CD4-positive, alpha-beta T cell treated with Interleukin-6 for 4 hours (primary cell): ENCODE results near the gene PIBF1.
"Not testable (repeated sequence)": the region's sequence is repeated elsewhere in the genome, so short reads cannot be mapped to it uniquely, and the experiment has no call there.

ENCODE experiments used
- DNase-seq: peaks from one replicate; pipeline ENCODE4 v3.0.0-alpha.2; 2020; ENCODE audit warnings: mixed read lengths

PIBF1 gene

GRCh38 chr13:73025217-73026012, 243.5 kb downstream of the PIBF1 start:
- DNase-seq: no peak

DNA sequence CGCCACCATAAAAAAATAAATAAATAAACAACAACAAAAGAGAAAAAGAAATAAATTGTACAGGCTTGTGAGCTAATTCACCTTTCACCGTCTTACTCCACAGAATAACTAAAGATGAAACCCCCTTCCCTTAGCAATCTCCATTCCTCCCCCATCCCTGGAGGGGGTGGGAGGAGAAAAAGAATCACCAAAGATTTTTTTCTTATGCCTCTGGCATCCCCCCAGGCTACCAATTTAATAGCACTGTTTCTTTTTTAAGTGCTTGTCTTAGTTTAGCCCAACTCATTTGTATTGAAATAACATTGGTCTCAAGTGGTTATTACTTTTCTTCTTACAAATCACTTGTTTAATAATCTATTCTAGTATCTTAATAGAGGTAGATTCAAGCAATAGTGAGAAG, 253.0 kb downstream of the PIBF1 start:
- no peak for DNase-seq

DNA sequence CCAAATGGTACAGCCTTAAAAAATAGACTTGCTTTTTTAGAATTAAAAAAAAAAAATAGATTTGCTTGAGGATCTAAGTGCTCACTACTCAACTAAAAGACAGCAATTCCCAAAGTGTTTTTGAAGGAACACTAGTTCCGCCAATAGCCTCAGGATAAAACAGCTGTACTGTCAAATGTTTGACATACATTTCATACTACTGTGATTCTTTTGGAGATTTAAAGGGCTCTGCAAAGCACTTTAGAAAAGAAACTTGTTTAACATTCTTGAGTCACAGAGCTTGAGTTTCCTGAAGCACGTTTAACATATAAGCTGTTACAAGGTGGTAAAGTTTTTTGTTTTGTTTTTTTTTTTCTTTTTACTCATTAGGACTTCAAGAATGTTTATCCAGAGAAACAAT, 253.7 kb downstream of the PIBF1 start:
- DNase-seq: no peak

DNA sequence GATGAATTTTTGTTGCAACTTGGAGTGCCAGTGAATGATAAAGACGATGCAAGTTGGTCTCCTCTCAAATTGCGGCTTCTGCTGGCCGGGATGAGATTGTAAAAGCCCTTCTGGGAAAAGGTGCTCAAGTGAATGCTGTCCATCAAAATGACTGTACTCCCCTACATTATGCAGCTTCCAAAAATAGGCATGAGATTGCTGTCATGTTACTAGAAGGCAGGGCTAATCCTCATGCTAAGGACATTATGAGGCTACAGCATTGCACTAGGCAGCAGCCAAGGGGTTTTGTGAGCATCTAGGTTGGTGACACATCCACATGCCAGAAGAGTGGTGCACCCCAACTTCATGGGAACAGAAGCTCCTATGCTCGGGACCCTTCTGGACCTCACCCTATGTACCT, 254.6 kb downstream of the PIBF1 start:
- DNase-seq: no peak

DNA sequence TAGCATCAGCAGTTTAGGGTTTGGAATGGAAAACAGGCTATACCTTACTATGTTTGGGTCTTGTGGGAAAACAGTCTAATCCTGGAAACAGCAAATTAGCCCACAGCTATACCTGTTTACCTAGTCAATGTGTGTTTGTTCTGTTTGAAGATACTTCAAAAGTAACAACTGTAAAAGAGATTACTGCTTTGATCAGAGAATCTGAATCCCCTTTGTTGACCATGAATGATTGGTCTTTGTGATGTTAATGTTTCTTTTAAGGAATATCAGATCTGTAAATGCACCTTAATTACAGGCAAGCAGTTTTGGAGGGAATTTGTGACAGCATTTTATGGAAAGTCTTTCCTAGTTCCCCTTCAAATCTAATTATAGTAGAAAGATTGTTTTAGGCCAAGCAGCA, 256.1 kb downstream of the PIBF1 start:
- no peak for DNase-seq

- no peak for DNase-seq
These were observed 257.5 kb downstream of the PIBF1 start for GRCh38 chr13:73039201-73040108.

DNA sequence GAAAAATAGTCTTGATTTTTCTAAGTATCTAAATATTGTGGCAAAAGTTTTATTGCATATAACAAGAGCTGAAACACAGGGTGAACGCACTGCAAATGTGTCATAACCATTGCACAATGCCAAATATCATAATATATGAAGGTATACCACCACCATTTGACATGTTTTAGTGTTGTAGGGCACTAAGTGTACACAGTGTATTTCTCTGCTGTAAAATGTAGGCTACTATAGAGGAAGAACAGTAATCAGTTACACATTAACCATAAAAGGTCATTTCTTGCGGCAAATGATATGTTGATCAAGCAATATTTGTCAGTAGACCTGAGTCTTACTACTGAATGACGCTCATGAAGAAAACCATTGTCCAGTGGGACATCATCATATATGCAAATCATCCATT, 258.6 kb downstream of the PIBF1 start:
- DNase-seq: no peak

- no peak for DNase-seq
These were observed 259.1 kb downstream of the PIBF1 start for GRCh38 chr13:73040968-73041596.

- DNase-seq: no peak
These were observed 263.1 kb downstream of the PIBF1 start for GRCh38 chr13:73045031-73045430.

- DNase-seq: not testable (repeated sequence)
These were observed 266.7 kb downstream of the PIBF1 start for GRCh38 chr13:73048615-73049014.

GRCh38 chr13:73054712-73055111, 272.8 kb downstream of the PIBF1 start:
- DNase-seq: no peak

DNA sequence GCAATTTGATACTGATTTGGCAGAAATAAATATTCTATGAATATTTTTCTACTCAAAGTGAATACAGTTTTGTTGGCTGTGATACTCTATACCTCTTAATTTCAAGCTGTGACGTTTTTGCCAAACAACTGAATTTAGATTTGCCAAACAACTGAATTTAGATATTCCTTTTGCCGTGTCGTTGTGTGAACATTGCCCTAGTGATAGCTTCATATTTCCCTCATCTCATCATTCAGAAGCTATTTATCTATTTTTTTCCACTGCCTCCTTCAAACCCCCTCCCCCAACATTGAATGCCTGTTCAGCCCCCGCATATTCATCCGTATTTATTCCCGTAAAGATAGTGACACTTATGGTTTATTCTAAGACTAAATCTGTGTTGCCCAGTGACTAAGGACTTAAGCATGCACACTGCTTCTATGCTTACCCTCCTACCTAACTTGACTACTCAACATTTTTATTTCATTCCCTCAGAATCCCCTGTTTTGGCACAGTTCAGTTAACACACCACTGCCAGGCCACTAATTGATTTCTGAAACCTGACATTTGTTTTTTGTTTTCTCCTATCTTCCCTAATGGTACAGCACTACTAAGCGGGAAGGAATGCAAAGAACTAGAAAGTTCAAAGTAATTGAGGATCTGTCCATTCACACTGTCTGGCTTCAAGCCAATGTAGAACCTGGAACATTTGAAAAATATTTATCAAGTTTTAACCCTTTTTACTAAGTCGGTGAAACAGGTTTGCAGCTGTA, 274.1 kb downstream of the PIBF1 start:
- DNase-seq: no peak

DNA sequence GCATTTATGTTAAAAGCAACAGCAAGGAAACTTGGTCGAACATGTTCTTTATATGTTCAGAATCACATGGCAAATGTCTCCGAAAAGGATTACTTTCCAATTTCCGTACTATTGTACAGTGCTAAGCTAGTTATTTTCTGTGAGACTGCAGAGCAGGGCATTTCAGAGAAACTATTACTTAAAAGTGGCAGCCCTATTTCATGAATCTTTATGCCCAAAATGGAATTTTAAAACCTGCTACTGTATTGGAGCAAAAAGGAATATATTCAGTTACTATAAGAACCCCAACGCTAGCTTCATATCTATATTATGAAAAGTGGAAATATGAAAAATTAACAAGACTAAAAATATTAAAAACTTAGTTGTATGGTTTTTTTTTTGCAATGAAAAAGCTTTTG, 274.6 kb downstream of the PIBF1 start:
- DNase-seq: no peak

- DNase-seq: no peak
These were observed 275.5 kb downstream of the PIBF1 start for GRCh38 chr13:73057284-73058063.

- DNase-seq: no peak
These were observed 276.1 kb downstream of the PIBF1 start for GRCh38 chr13:73058064-73058313.

- no peak for DNase-seq
These were observed 276.5 kb downstream of the PIBF1 start for GRCh38 chr13:73058432-73058735.

GRCh38 chr13:73058736-73059459, 277.0 kb downstream of the PIBF1 start, which contains the start of gene KLF5:
Gene KLF5, plus strand, starts transcription at chr13:73059005. Its CDS starts 323 bp downstream, at chr13:73059328.
- peak; percentile 97 for DNase-seq

GRCh38 chr13:73059460-73060250, 277.7 kb downstream of the PIBF1 start:
- peak; percentile 59 for DNase-seq

DNA sequence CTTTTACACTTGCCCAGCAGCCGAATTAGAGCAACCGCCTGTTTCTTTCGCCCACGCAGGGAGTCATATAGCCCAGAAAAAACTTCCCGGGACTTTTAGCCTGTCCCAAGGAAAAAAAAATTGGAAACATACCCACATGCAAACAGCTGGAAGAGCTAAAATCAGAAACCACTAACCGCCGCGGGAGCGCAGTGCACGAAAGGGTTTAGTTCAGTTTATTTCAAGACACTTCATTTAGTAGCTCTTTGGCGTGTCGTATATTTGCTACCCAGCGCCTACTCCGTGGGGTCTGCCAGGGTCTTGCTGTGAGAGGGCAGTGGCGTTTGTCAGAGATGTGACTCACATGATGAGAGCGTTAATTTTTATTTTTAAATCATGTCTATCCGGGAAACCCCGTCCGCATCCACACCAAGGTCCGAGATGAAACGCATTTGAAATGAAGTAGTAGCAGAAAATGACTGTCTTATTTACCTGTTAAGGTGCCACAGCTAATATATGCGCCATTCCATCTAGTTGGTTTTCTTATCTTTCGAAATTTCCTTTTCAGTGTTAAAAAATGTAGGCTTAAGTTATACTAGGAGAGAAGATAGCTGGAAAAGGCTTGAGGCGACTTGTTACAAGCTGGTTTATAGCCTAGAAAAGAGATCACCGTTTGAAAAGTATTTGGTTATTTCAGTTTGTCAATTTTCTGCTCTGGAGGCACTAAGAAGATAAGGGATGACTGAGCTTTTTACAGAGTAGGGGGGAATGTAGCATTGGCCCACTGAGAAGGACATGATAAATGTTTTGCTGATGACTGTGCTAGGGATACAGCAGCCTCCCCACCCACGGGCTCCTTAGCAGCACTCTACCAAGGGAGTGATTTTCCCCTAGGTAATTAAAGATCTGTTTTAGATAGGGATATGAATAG, 278.6 kb downstream of the PIBF1 start:
- peak; percentile 4 for DNase-seq

DNA sequence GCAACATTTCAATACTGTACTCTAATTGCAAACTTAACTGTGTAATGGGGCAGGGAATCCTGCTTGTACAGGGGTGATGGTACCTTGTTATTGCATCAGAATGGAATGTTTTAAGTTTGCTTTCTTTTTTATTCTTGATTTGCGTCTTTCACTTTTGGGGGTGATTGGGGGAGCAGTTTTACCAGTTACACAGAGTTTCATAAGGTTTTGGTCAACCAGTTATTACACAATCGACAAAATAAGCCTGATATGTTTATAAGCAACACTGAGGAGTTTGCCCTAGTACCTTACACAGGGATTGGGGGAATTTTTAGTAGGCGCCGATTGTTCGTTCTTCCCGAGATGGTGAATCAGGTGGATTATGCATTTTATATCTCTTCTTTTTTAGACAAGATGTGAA, 279.5 kb downstream of the PIBF1 start:
- DNase-seq: no peak
